ENCODE measurements around the gene NELFE.

GRCh38 chr6:31952890-31953289 is 5.9 kb downstream of the NELFE start:
- TF ChIP-seq CTCF (conservative IDR thresholded peaks at IDR 0.05), result no peak
- no peak for TF ChIP-seq ZFX (IDR thresholded peaks at IDR 0.05)

Measured in C4-2B (cell line).